Cardiac muscle cell (in vitro differentiated cells and primary cell): ENCODE results near the gene GRK5. TPM values are rescaled to one million over a fixed set of nuclear protein-coding genes. Genes with fewer than 3 reads are reported as not detected.
A peak's percentile ranks its signal among the peaks of the same experiment; 100 is the strongest.

Experiments
- DNase-seq, 2 donors: peaks; one replicate each; pipeline versions ENCODE4 v3.0.0 to v3.0.0-alpha.2; 2010 to 2017; ENCODE audit warnings: low read depth in 1 of 2, low spot score in 1 of 2
- H3K27ac ChIP-seq: fragments of 200-600 bp; sonication (generic); 2 replicates; pipeline ENCODE4 v1.5.1; 2016
- H3K27me3 ChIP-seq: fragments of 200-600 bp; sonication (generic); 2 replicates; pipeline ENCODE4 v1.6.0; 2016; ENCODE audit warnings: control low read depth
- H3K36me3 ChIP-seq: fragments of 200-600 bp; sonication (generic); 2 replicates; pipeline ENCODE4 v1.5.1; 2016; ENCODE audit warnings: control low read depth
- H3K4me1 ChIP-seq: fragments of 200-600 bp; sonication (generic); 2 replicates; pipeline ENCODE4 v1.8.1; 2017; ENCODE audit warnings: low read depth, mild to moderate bottlenecking, mixed run types
- H3K4me3 ChIP-seq: fragments of 200-600 bp; sonication (generic); 2 replicates; pipeline ENCODE4 v1.5.1; 2016; ENCODE audit warnings: mild to moderate bottlenecking
- H3K9me3 ChIP-seq: fragments of 200-600 bp; sonication (generic); 2 replicates; pipeline ENCODE4 v1.5.1; 2017; ENCODE audit warnings: low read depth, mild to moderate bottlenecking, control low read depth
- polyA plus RNA-seq: library from polyadenylated mRNA; unstranded; fragments of >200 nt; fragmentation: Nextera tagmentation; extraction: Ambion mirVana; gene quantifications from 2 replicates; pipeline ENCODE4 v1.2.1, GENCODE V29; 2016
- total RNA-seq: library from RNA; depleted of rRNA; stranded (reverse); fragments of >200 nt; gene quantifications from 2 replicates; pipeline ENCODE4 v1.2.3, GENCODE V29; 2016
- TF ChIP-seq, protein P1 (sequence below): IDR thresholded peaks from 2 replicates; pipeline ENCODE4 v1.5.1; 2012; ENCODE audit warnings: low read depth, mild to moderate bottlenecking, low read length

Gene GRK5
- total and polyA plus RNA-seq, 2 experiments from 2014 or later, result 3.5 to 18.3 TPM

- Histone ChIP-seq H3K36me3 (no peaks in the 10 kb centered on the region), H3K27ac (peak overlapping the region; percentile 44), H3K9me3 (no peaks in the 10 kb centered on the region), H3K4me1 (peaks cover 22% of the 10 kb centered on the region), H3K4me3 (peak overlapping the region; percentile 76), H3K27me3 (no peaks in the 10 kb centered on the region)
- DNase-seq, result peak; percentile 73 to 75
- TF ChIP-seq, protein P1, sequence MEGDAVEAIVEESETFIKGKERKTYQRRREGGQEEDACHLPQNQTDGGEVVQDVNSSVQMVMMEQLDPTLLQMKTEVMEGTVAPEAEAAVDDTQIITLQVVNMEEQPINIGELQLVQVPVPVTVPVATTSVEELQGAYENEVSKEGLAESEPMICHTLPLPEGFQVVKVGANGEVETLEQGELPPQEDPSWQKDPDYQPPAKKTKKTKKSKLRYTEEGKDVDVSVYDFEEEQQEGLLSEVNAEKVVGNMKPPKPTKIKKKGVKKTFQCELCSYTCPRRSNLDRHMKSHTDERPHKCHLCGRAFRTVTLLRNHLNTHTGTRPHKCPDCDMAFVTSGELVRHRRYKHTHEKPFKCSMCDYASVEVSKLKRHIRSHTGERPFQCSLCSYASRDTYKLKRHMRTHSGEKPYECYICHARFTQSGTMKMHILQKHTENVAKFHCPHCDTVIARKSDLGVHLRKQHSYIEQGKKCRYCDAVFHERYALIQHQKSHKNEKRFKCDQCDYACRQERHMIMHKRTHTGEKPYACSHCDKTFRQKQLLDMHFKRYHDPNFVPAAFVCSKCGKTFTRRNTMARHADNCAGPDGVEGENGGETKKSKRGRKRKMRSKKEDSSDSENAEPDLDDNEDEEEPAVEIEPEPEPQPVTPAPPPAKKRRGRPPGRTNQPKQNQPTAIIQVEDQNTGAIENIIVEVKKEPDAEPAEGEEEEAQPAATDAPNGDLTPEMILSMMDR, result no peak
Observed at GRCh38 chr10:119207713-119208552, 562 bp downstream of the GRK5 start.

DNA sequence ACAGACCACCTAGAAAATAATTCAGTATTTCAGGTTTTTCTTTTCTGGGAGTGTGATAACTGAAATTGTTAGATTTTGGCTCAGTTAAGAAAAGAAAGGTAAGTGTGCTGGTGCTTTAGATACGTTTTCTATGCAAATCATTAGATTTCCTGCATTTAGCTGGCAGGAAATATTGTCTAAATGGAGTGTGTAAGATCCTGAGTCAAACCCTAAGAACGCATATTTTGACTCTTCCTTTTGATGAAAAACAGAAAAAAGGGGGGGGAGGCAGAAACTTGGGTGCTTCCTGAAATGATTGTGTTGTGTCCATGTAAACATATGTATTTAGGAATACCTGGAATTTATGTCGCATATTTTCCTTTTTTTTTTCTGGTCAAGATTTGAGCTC, 1.2 kb downstream of the GRK5 start:
- H3K27ac ChIP-seq, result no peak overlapping the region

DNA sequence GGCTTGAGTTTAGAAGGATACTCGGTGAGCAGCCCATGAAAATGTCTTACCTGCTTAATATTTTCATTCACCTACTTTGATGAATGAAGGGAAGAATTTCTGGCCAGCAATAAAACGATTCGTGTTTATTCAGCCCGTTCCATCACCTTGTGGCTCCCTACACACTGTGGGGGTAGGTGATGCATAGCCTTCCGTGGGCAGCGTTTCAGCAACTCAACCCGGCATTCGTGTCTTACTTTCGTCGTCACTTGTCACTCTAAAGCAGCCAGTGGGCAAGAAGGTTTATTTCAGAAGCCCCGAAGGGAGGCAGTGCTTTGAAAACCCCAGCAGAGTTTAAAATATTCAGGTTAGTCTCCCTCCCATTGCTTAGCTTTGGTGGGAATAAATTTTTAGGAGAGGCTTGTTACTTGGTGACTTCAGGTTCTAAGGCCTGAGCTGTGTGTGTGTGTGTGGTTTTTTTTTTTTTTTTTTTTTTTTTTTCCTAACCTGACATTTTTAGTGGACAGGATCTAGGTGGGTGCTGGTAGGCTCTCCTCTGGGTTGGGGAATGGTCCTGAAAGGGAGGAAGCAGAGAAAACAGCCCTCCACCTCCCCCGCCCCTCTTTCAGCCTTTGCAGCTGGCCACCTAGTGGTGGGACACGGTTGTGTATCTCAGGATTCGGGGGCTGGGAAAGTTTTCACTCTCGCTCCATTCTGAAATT, 1.8 kb downstream of the GRK5 start:
- no peaks in the 10 kb centered on the region for H3K36me3 ChIP-seq
- H3K4me1 ChIP-seq, result peaks cover 22% of the 10 kb centered on the region
- no peaks in the 10 kb centered on the region for H3K27me3 ChIP-seq
- peak; percentile 71 to 80 for DNase-seq
- TF ChIP-seq, protein P1, result peak; percentile 88
- no peaks in the 10 kb centered on the region for H3K9me3 ChIP-seq
- H3K4me3 ChIP-seq, result peak overlapping the region; percentile 76
- no peak overlapping the region for H3K27ac ChIP-seq

More for the DNA sequence above, 1.2 kb downstream of the GRK5 start:
- TF ChIP-seq, protein P1, result no peak
- H3K9me3 ChIP-seq, result no peaks in the 10 kb centered on the region
- no peaks in the 10 kb centered on the region for H3K36me3 ChIP-seq
- H3K27me3 ChIP-seq, result no peaks in the 10 kb centered on the region
- peak overlapping the region; percentile 76 for H3K4me3 ChIP-seq
- DNase-seq, result peak in 1 of 2 donors; percentile 40
- H3K4me1 ChIP-seq, result peaks cover 22% of the 10 kb centered on the region

- Histone ChIP-seq H3K27me3 (no peaks in the 10 kb centered on the region), H3K4me3 (peak overlapping the region; percentile 76), H3K27ac (no peak overlapping the region), H3K9me3 (no peaks in the 10 kb centered on the region), H3K4me1 (peaks cover 22% of the 10 kb centered on the region), H3K36me3 (no peaks in the 10 kb centered on the region)
- DNase-seq, result peak in 1 of 2 donors; percentile 40
- TF ChIP-seq, protein P1, result no peak
Observed at GRCh38 chr10:119209736-119210355, 2.5 kb downstream of the GRK5 start.

GRCh38 chr10:119210633-119211032, 3.3 kb downstream of the GRK5 start:
- no peaks in the 10 kb centered on the region for H3K9me3 ChIP-seq
- H3K36me3 ChIP-seq, result no peaks in the 10 kb centered on the region
- no peak for DNase-seq
- H3K27ac ChIP-seq, result no peak overlapping the region
- H3K27me3 ChIP-seq, result no peaks in the 10 kb centered on the region
- TF ChIP-seq, protein P1, result no peak
- H3K4me3 ChIP-seq, result no peak overlapping the region
- peaks cover 22% of the 10 kb centered on the region for H3K4me1 ChIP-seq
